ENCODE results near the gene GRID2.

GRID2 gene

DNA sequence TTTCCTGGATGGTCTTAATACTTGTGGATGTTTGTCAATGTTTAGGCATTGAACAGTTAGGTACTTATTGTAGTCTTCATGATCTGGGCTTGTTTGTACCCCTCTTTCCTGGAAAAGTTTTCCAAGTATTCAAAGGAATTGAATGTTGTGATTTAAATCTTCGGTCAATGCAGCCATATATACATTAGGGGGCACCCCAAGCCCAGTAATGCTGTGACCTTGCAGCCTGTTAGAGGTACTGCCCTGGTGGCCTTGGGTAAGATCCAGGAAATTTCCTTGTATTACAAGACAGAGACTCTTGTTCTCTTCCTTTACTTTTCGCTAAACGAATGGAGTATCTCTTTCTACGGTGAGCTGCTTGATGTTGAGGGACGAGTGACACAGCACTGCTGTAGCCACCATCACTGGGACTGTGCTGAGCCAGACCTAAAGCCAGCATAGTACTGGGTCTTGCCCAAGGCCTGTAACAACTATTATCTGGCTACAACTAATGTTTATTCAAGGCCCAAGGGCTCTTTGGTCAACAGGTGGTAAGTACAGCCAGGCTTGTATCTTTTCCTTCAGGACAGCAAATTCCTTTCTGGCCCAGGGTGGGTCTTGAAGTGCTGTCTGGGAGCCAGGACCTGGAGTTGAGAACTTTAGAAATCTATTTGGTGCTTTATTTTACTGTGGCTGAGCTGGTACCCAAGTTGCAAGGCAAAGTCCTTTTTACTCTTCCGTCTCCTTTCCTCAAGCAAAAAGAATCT, 1406.5 kb downstream of the GRID2 start:
- ATAC-seq = peak; percentile 76

DNA sequence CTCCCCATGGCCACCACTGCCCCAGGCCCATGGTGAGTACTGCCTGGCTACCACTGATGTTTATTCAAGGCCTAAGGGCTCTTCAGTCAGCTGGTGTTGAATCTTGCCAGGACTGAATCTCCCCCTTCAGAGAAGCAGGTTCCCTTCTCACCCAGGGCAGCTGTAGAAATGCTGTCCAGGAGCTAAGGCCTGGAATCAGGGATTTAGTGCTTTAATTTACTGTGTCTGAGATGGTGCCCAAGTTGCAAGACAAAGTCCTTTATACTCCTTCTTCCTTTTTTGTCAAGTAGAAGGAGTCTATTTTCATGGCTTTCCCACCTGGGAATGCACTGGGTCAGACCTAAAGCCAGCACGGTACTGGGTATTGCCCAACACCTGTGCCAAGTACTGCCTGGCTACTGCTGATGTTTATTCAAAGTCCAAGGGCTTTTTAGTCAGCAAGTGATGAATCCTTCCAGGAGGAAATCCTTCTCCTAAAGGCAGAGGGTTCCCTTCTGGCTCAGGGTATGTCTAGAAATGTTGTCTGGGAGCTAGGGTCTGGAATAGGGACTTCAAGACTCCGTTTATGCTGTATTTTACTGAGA, 1407.2 kb downstream of the GRID2 start:
- ATAC-seq = no peak
- TF ChIP-seq TCF4 (CRISPR knock-in tag; IDR thresholded peaks at IDR 0.05; ENCODE audit: borderline replicate concordance) (no peak), SNAI2 (CRISPR knock-in tag; IDR thresholded peaks at IDR 0.05) (no peak), ZFP3 (CRISPR knock-in tag; IDR thresholded peaks at IDR 0.05) (no peak), ZNF565 (CRISPR knock-in tag; conservative IDR thresholded peaks at IDR 0.05; ENCODE audit: low read depth) (no peak), ZC3H10 (CRISPR knock-in tag; IDR thresholded peaks at IDR 0.05) (no peak), CSDC2 (CRISPR knock-in tag; IDR thresholded peaks at IDR 0.05) (no peak), PPARA (CRISPR knock-in tag; IDR thresholded peaks at IDR 0.05; ENCODE audit: borderline replicate concordance) (no peak), ZNF8 (CRISPR knock-in tag; IDR thresholded peaks at IDR 0.05) (no peak), TOX (CRISPR knock-in tag; IDR thresholded peaks at IDR 0.05; ENCODE audit: borderline replicate concordance) (no peak), OSR1 (CRISPR knock-in tag; IDR thresholded peaks at IDR 0.05) (no peak), BACH2 (CRISPR knock-in tag; IDR thresholded peaks at IDR 0.05; ENCODE audit: borderline replicate concordance) (no peak), ZNF70 (CRISPR knock-in tag; IDR thresholded peaks at IDR 0.05) (no peak)
- TF ChIP-seq, protein P1, sequence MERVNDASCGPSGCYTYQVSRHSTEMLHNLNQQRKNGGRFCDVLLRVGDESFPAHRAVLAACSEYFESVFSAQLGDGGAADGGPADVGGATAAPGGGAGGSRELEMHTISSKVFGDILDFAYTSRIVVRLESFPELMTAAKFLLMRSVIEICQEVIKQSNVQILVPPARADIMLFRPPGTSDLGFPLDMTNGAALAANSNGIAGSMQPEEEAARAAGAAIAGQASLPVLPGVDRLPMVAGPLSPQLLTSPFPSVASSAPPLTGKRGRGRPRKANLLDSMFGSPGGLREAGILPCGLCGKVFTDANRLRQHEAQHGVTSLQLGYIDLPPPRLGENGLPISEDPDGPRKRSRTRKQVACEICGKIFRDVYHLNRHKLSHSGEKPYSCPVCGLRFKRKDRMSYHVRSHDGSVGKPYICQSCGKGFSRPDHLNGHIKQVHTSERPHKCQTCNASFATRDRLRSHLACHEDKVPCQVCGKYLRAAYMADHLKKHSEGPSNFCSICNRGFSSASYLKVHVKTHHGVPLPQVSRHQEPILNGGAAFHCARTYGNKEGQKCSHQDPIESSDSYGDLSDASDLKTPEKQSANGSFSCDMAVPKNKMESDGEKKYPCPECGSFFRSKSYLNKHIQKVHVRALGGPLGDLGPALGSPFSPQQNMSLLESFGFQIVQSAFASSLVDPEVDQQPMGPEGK (CRISPR knock-in tag; IDR thresholded peaks at IDR 0.05; ENCODE audit: borderline replicate concordance) = no peak
- TF ChIP-seq, protein P2, sequence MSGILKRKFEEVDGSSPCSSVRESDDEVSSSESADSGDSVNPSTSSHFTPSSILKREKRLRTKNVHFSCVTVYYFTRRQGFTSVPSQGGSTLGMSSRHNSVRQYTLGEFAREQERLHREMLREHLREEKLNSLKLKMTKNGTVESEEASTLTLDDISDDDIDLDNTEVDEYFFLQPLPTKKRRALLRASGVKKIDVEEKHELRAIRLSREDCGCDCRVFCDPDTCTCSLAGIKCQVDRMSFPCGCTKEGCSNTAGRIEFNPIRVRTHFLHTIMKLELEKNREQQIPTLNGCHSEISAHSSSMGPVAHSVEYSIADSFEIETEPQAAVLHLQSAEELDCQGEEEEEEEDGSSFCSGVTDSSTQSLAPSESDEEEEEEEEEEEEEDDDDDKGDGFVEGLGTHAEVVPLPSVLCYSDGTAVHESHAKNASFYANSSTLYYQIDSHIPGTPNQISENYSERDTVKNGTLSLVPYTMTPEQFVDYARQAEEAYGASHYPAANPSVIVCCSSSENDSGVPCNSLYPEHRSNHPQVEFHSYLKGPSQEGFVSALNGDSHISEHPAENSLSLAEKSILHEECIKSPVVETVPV (CRISPR knock-in tag; IDR thresholded peaks at IDR 0.05) = no peak
- TF ChIP-seq, protein P3, sequence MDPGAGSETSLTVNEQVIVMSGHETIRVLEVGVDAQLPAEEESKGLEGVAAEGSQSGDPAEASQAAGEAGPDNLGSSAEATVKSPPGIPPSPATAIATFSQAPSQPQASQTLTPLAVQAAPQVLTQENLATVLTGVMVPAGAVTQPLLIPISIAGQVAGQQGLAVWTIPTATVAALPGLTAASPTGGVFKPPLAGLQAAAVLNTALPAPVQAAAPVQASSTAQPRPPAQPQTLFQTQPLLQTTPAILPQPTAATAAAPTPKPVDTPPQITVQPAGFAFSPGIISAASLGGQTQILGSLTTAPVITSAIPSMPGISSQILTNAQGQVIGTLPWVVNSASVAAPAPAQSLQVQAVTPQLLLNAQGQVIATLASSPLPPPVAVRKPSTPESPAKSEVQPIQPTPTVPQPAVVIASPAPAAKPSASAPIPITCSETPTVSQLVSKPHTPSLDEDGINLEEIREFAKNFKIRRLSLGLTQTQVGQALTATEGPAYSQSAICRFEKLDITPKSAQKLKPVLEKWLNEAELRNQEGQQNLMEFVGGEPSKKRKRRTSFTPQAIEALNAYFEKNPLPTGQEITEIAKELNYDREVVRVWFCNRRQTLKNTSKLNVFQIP (CRISPR knock-in tag; IDR thresholded peaks at IDR 0.05; ENCODE audit: borderline replicate concordance, low read depth) = no peak

More for the DNA sequence above, 1406.5 kb downstream of the GRID2 start:
- TF ChIP-seq OSR1 (CRISPR knock-in tag; IDR thresholded peaks at IDR 0.05) (no peak), ZFP3 (CRISPR knock-in tag; IDR thresholded peaks at IDR 0.05) (no peak), CSDC2 (CRISPR knock-in tag; IDR thresholded peaks at IDR 0.05) (no peak), ISL1 (CRISPR knock-in tag; IDR thresholded peaks at IDR 0.05) (no peak), ZNF565 (CRISPR knock-in tag; conservative IDR thresholded peaks at IDR 0.05; ENCODE audit: low read depth) (no peak), ARNTL (CRISPR knock-in tag; IDR thresholded peaks at IDR 0.05; ENCODE audit: borderline replicate concordance, low read depth) (no peak), ZFP30 (CRISPR knock-in tag; IDR thresholded peaks at IDR 0.05) (no peak), ZNF8 (CRISPR knock-in tag; IDR thresholded peaks at IDR 0.05) (no peak), BACH2 (CRISPR knock-in tag; IDR thresholded peaks at IDR 0.05; ENCODE audit: borderline replicate concordance) (no peak), SNAI2 (CRISPR knock-in tag; IDR thresholded peaks at IDR 0.05) (no peak), ESRRG (CRISPR knock-in tag; IDR thresholded peaks at IDR 0.05) (no peak), ZNF70 (CRISPR knock-in tag; IDR thresholded peaks at IDR 0.05) (no peak)
- TF ChIP-seq, protein P3 (CRISPR knock-in tag; IDR thresholded peaks at IDR 0.05; ENCODE audit: borderline replicate concordance, low read depth) = no peak
- TF ChIP-seq, protein P1 (CRISPR knock-in tag; IDR thresholded peaks at IDR 0.05; ENCODE audit: borderline replicate concordance) = no peak
- TF ChIP-seq, protein P4, sequence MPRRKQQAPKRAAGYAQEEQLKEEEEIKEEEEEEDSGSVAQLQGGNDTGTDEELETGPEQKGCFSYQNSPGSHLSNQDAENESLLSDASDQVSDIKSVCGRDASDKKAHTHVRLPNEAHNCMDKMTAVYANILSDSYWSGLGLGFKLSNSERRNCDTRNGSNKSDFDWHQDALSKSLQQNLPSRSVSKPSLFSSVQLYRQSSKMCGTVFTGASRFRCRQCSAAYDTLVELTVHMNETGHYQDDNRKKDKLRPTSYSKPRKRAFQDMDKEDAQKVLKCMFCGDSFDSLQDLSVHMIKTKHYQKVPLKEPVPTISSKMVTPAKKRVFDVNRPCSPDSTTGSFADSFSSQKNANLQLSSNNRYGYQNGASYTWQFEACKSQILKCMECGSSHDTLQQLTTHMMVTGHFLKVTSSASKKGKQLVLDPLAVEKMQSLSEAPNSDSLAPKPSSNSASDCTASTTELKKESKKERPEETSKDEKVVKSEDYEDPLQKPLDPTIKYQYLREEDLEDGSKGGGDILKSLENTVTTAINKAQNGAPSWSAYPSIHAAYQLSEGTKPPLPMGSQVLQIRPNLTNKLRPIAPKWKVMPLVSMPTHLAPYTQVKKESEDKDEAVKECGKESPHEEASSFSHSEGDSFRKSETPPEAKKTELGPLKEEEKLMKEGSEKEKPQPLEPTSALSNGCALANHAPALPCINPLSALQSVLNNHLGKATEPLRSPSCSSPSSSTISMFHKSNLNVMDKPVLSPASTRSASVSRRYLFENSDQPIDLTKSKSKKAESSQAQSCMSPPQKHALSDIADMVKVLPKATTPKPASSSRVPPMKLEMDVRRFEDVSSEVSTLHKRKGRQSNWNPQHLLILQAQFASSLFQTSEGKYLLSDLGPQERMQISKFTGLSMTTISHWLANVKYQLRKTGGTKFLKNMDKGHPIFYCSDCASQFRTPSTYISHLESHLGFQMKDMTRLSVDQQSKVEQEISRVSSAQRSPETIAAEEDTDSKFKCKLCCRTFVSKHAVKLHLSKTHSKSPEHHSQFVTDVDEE (CRISPR knock-in tag; IDR thresholded peaks at IDR 0.05) = no peak

Measured in SK-N-SH treated with all-trans-retinoic acid at 6 μM for 48 hours (cell line).